Prostate gland (tissue), 2 donors: ENCODE data around the gene DRD3.

Experiments
- CTCF ChIP-seq, 4 experiments: fragments of 200-600 bp in 2 of 4; fragments of 450-650 bp in 2 of 4; sonication (generic) in 2 of 4; IDR thresholded peaks; 1 replicate in 3 of 4; 2 replicates in 1 of 4; pipeline ENCODE4 v1.5.1; 2016 to 2019; ENCODE audit warnings: antibody characterized with exemption in 4 of 4, mild to moderate bottlenecking in 2 of 4, moderate library complexity in 2 of 4
- POLR2AphosphoS5 ChIP-seq: sonication (generic); formaldehyde crosslinking; IDR thresholded peaks from one replicate; pipeline ENCODE4 v1.6.1; 2017; ENCODE audit warnings: antibody characterized with exemption

DNA sequence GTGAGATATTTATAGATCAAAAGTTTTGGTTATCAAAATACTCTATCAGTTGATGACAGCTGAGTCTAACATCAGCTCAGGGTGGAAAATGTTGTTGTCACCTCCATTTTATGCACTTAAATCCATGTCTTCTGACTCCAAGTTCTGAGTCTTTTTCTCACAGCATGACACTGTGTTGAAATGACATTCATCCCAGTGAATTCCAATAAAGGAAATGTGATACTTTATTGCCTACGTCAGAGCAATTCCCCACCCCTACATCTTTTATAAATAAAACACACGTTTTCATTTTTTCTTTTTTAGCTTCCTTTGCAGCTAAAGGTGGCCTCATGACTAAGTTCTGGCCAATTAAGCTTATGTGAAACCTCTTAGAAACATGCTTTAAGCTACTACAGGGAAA lies 10.7 kb downstream of the DRD3 start:
- TF ChIP-seq POLR2AphosphoS5: no peak
- no peak for TF ChIP-seq CTCF (IDR thresholded peaks at IDR 0.05)
